ENCODE results near the gene LSG1.
"Not testable (repeated sequence)": the region's sequence is repeated elsewhere in the genome, so short reads cannot be mapped to it uniquely, and the experiment has no call there.

The LSG1 gene

DNA sequence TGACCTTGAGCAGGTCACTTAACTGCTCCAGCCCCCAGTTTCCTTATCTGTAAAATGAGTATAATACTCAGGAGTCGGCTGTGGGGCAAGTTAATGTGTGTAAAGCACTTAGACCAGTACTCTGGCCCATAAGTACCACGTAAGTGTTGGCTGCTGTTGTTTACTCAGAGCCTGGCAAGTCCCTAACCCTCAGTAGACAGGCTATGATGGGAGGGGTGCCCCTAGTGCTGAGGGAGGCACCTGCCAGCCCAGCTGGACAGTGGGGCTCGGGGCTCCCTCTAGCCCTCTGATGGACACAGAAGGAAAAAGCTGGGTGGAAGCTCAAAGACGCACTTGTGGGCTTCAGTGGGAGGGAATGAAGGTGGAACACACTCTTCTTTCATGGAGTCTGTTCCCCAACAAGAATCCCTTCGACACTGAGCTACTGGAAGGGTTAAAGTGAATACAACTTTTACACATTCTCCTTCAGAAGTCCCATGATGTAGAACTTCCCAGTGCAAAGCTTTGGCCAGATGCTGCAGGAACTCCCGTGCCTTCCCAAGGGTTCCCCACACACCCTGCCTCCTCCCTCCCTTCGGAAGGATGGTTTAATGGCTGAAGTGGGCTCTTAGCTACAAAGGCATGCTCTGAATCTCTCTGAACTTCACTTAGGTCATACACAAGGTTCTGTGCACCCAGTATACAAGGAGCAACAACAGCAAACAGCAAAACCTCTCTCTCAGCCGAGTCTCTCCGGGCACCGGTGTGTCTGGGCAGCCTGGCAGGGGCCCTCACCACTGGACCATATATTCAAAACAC, 64.2 kb downstream of the LSG1 start:
- H3K9me3 ChIP-seq (replicated peaks in 1 of 2; ENCODE audit: control insufficient read depth in 2 of 2, insufficient read depth in 1 of 2, low read depth in 1 of 2, low read length in 2 of 2): no peaks in the 10 kb centered on the region
- no peak overlapping the region for H2AK5ac ChIP-seq (ENCODE audit: low read depth, low read length)
- H4K91ac ChIP-seq (ENCODE audit: low read depth, low read length, poor library complexity): no peak overlapping the region
- no peak overlapping the region for H2AFZ ChIP-seq (ENCODE audit: low read length)
- no peaks in the 10 kb centered on the region for H3K79me1 ChIP-seq (ENCODE audit: low read depth, low read length)
- no peaks in the 10 kb centered on the region for H3K4me1 ChIP-seq (ENCODE audit: control insufficient read depth in 2 of 2, insufficient read depth in 1 of 2, low read depth in 1 of 2, low read length in 2 of 2)
- peaks cover 11 to 62% of the 10 kb centered on the region in 2 donors for H3K36me3 ChIP-seq (replicated peaks in 1 of 2; ENCODE audit: control insufficient read depth in 2 of 2, insufficient read depth in 2 of 2, low read length in 2 of 2)
- H3K9ac ChIP-seq (ENCODE audit: low read depth, low read length, poor library complexity): no peak overlapping the region
- no peak overlapping the region for H3K14ac ChIP-seq (ENCODE audit: low read length)
- no peak overlapping the region for H2BK120ac ChIP-seq (ENCODE audit: low read depth, low read length)
- WGBS, 2 donors (ENCODE audit: extremely low coverage in 2 of 2, insufficient read length in 2 of 2, insufficient replicate concordance in 1 of 2): no CpG with 5 or more reads among the region's 10 CpGs
- H3K23ac ChIP-seq (ENCODE audit: low read depth, low read length, poor library complexity): no peak overlapping the region
- no peak overlapping the region for H3K18ac ChIP-seq (ENCODE audit: low read length)
- H4K8ac ChIP-seq (ENCODE audit: low read depth, low read length): peak overlapping the region; percentile 17
- no peak overlapping the region for H2BK15ac ChIP-seq (ENCODE audit: low read length)
- H3K4ac ChIP-seq (ENCODE audit: low read length): no peak overlapping the region
- DNase-seq (ENCODE audit: low spot score): no peak
- no peak overlapping the region for H2BK5ac ChIP-seq (ENCODE audit: low read length)
- peak overlapping the region; percentile 22 for H2BK12ac ChIP-seq (ENCODE audit: low read length)
- no peak overlapping the region for H3K27ac ChIP-seq (replicated peaks; ENCODE audit: low read length)
- H3K27me3 ChIP-seq (ENCODE audit: control insufficient read depth in 3 of 3, insufficient read depth in 3 of 3, low read depth in 1 of 3, low read length in 3 of 3): peaks cover 0 to 2% (median 0%) of the 10 kb centered on the region in 3 experiments
- H3K4me3 ChIP-seq (ENCODE audit: low read length in 2 of 2): no peak overlapping the region
- no peak overlapping the region for H3K4me2 ChIP-seq (ENCODE audit: insufficient read depth, low read length, poor library complexity, severe bottlenecking)

DNA sequence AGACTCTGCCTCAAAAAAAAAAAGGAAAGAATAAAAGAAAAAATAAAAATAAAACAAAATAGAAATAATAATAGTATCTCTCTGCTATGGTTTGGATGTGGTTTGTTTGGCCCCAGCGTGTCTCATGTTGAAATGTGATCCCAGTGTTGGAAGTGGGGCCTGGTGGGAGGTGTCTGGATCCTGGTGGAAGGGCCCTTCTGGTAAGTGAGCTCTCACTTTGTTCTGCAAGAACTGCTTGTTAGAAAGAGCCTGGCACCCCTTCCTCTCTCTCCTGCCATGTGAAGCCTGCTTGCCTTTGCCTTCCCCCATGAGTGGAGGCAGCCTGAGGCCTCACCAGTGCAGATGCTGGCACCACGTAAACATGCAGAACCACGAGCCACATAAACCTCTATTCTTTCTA, 65.0 kb downstream of the LSG1 start:
- no CpG with 5 or more reads among the region's 3 CpGs for WGBS, 2 donors (ENCODE audit: extremely low coverage in 2 of 2, insufficient read length in 2 of 2, insufficient replicate concordance in 1 of 2)
- Histone ChIP-seq H4K91ac (ENCODE audit: low read depth, low read length, poor library complexity) (no peak overlapping the region), H3K27me3 (ENCODE audit: control insufficient read depth in 3 of 3, insufficient read depth in 3 of 3, low read depth in 1 of 3, low read length in 3 of 3) (peaks cover 0 to 2% (median 0%) of the 10 kb centered on the region in 3 experiments), H3K4me1 (ENCODE audit: control insufficient read depth in 2 of 2, insufficient read depth in 1 of 2, low read depth in 1 of 2, low read length in 2 of 2) (no peaks in the 10 kb centered on the region), H3K79me1 (ENCODE audit: low read depth, low read length) (no peaks in the 10 kb centered on the region), H3K27ac (replicated peaks; ENCODE audit: low read length) (no peak overlapping the region), H2AK5ac (ENCODE audit: low read depth, low read length) (no peak overlapping the region), H3K9ac (ENCODE audit: low read depth, low read length, poor library complexity) (no peak overlapping the region), H2AFZ (ENCODE audit: low read length) (no peak overlapping the region), H3K18ac (ENCODE audit: low read length) (no peak overlapping the region), H3K4ac (ENCODE audit: low read length) (no peak overlapping the region), H2BK12ac (ENCODE audit: low read length) (no peak overlapping the region), H3K4me3 (ENCODE audit: low read length in 2 of 2) (peak overlapping the region in 1 of 2 donors; percentile 16), H3K4me2 (ENCODE audit: insufficient read depth, low read length, poor library complexity, severe bottlenecking) (no peak overlapping the region), H4K8ac (ENCODE audit: low read depth, low read length) (no peak overlapping the region), H3K9me3 (replicated peaks in 1 of 2; ENCODE audit: control insufficient read depth in 2 of 2, insufficient read depth in 1 of 2, low read depth in 1 of 2, low read length in 2 of 2) (no peaks in the 10 kb centered on the region), H3K36me3 (replicated peaks in 1 of 2; ENCODE audit: control insufficient read depth in 2 of 2, insufficient read depth in 2 of 2, low read length in 2 of 2) (peaks cover 12 to 69% of the 10 kb centered on the region in 2 donors), H2BK120ac (ENCODE audit: low read depth, low read length) (no peak overlapping the region), H2BK15ac (ENCODE audit: low read length) (no peak overlapping the region), H2BK5ac (ENCODE audit: low read length) (no peak overlapping the region), H3K14ac (ENCODE audit: low read length) (no peak overlapping the region), H3K23ac (ENCODE audit: low read depth, low read length, poor library complexity) (no peak overlapping the region)
- no peak for DNase-seq (ENCODE audit: low spot score)

DNA sequence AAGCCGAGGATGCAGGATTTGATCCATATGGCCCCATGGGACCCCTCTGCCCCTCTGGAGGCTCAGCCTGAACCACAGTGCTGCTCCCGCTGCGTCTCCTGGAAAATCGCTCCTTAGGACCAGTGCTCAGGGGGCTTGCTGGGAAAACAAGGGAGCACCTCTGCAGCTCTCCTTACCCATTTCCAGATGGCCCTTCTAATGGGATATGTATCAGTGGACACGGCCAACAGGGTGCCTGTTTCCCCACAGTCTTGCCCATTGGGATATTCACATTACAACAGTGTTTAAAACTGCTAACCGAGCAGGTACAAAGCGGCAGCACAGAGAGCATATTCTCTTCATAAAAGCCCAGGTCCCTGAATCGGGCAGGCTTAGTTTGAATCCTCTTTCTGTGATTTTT, 65.8 kb downstream of the LSG1 start:
- no peak overlapping the region for H2BK5ac ChIP-seq (ENCODE audit: low read length)
- no peaks in the 10 kb centered on the region for H3K4me1 ChIP-seq (ENCODE audit: control insufficient read depth in 2 of 2, insufficient read depth in 1 of 2, low read depth in 1 of 2, low read length in 2 of 2)
- H3K9ac ChIP-seq (ENCODE audit: low read depth, low read length, poor library complexity): no peak overlapping the region
- H3K27ac ChIP-seq (replicated peaks; ENCODE audit: low read length): no peak overlapping the region
- no peak overlapping the region for H3K4ac ChIP-seq (ENCODE audit: low read length)
- no peak overlapping the region for H2BK15ac ChIP-seq (ENCODE audit: low read length)
- no CpG with 5 or more reads among the region's 8 CpGs for WGBS, 2 donors (ENCODE audit: extremely low coverage in 2 of 2, insufficient read length in 2 of 2, insufficient replicate concordance in 1 of 2)
- no peak overlapping the region for H3K4me3 ChIP-seq (ENCODE audit: low read length in 2 of 2)
- H3K23ac ChIP-seq (ENCODE audit: low read depth, low read length, poor library complexity): no peak overlapping the region
- H3K79me1 ChIP-seq (ENCODE audit: low read depth, low read length): no peaks in the 10 kb centered on the region
- H2AK5ac ChIP-seq (ENCODE audit: low read depth, low read length): no peak overlapping the region
- no peak overlapping the region for H4K8ac ChIP-seq (ENCODE audit: low read depth, low read length)
- H3K27me3 ChIP-seq (ENCODE audit: control insufficient read depth in 3 of 3, insufficient read depth in 3 of 3, low read depth in 1 of 3, low read length in 3 of 3): peaks cover 0 to 2% (median 0%) of the 10 kb centered on the region in 3 experiments
- H3K4me2 ChIP-seq (ENCODE audit: insufficient read depth, low read length, poor library complexity, severe bottlenecking): no peak overlapping the region
- no peak overlapping the region for H2AFZ ChIP-seq (ENCODE audit: low read length)
- H3K18ac ChIP-seq (ENCODE audit: low read length): no peak overlapping the region
- H2BK12ac ChIP-seq (ENCODE audit: low read length): no peak overlapping the region
- peaks cover 15 to 73% of the 10 kb centered on the region in 2 donors for H3K36me3 ChIP-seq (replicated peaks in 1 of 2; ENCODE audit: control insufficient read depth in 2 of 2, insufficient read depth in 2 of 2, low read length in 2 of 2)
- H2BK120ac ChIP-seq (ENCODE audit: low read depth, low read length): no peak overlapping the region
- no peak for DNase-seq (ENCODE audit: low spot score)
- no peak overlapping the region for H4K91ac ChIP-seq (ENCODE audit: low read depth, low read length, poor library complexity)
- no peak overlapping the region for H3K14ac ChIP-seq (ENCODE audit: low read length)
- H3K9me3 ChIP-seq (replicated peaks in 1 of 2; ENCODE audit: control insufficient read depth in 2 of 2, insufficient read depth in 1 of 2, low read depth in 1 of 2, low read length in 2 of 2): no peaks in the 10 kb centered on the region

DNA sequence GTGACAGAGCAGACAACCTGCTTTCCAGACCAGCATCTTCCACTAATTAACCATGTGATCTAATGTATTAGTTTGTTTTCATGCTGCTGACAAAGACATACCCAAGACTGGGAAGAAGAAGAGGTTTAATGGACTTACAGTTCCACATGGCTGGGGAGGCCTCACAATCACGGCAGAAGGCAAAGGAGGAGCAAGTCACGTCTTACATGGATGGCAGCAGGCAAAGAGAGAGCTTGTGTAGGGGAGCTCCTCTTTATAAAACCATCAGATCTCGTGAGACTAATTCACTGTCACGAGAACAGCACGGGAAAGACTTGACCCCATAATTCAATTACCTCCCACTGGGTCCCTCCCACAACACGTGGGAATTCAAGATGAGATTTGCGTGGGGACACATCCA, 66.7 kb downstream of the LSG1 start:
- not testable (repeated sequence) for H2AK5ac ChIP-seq (ENCODE audit: low read depth, low read length); H2BK12ac ChIP-seq (ENCODE audit: low read length); H4K91ac ChIP-seq (ENCODE audit: low read depth, low read length, poor library complexity); H2AFZ ChIP-seq (ENCODE audit: low read length); H3K79me1 ChIP-seq (ENCODE audit: low read depth, low read length); H3K18ac ChIP-seq (ENCODE audit: low read length); H3K4ac ChIP-seq (ENCODE audit: low read length); H2BK5ac ChIP-seq (ENCODE audit: low read length); H4K8ac ChIP-seq (ENCODE audit: low read depth, low read length); H3K9ac ChIP-seq (ENCODE audit: low read depth, low read length, poor library complexity); H3K9me3 ChIP-seq (replicated peaks in 1 of 2; ENCODE audit: control insufficient read depth in 2 of 2, insufficient read depth in 1 of 2, low read depth in 1 of 2, low read length in 2 of 2); H3K27me3 ChIP-seq (ENCODE audit: control insufficient read depth in 3 of 3, insufficient read depth in 3 of 3, low read depth in 1 of 3, low read length in 3 of 3); H2BK15ac ChIP-seq (ENCODE audit: low read length); H3K23ac ChIP-seq (ENCODE audit: low read depth, low read length, poor library complexity); H3K14ac ChIP-seq (ENCODE audit: low read length); H3K27ac ChIP-seq (replicated peaks; ENCODE audit: low read length); DNase-seq (ENCODE audit: low spot score); H2BK120ac ChIP-seq (ENCODE audit: low read depth, low read length); H3K4me1 ChIP-seq (ENCODE audit: control insufficient read depth in 2 of 2, insufficient read depth in 1 of 2, low read depth in 1 of 2, low read length in 2 of 2); H3K4me2 ChIP-seq (ENCODE audit: insufficient read depth, low read length, poor library complexity, severe bottlenecking); H3K4me3 ChIP-seq (ENCODE audit: low read length in 2 of 2)
- WGBS, 2 donors (ENCODE audit: extremely low coverage in 2 of 2, insufficient read length in 2 of 2, insufficient replicate concordance in 1 of 2): no CpG with 5 or more reads among the region's 7 CpGs
- H3K36me3 ChIP-seq (replicated peaks in 1 of 2; ENCODE audit: control insufficient read depth in 2 of 2, insufficient read depth in 2 of 2, low read length in 2 of 2): peaks cover 13 to 73% of the 10 kb centered on the region in 2 donors

Measured in neuronal stem cell (in vitro differentiated cells).